ENCODE results near the gene STARD3.

DNA sequence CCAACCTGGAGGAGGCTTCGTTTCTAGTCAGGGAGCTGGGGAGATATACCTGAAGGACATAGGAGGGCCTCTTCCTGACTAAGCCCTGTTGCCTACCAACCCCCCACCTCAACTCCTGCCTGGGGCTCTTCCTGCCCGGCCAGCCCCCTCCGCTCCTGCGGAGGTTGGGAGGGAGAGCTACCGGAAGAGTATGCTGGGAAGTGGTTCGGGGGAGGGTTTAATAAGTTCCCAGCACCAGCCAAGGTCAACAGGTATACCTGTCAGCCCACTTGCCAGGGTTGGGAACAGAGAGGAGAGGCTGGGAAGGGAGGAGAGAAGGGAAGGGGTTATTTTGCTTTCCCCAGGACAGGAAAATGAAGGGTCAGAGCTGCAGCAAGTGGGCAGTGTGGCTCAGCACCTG lies 5.5 kb upstream of the STARD3 start:
- TF ChIP-seq POLR2A (IDR thresholded peaks at IDR 0.05; ENCODE audit: low read depth, low read length) (no peak), POLR2AphosphoS5 (IDR thresholded peaks at IDR 0.05; ENCODE audit: low read depth, low read length) (no peak)

Data from GM12892 (cell line).